ENCODE data around the gene CDK14.

Gene CDK14

DNA sequence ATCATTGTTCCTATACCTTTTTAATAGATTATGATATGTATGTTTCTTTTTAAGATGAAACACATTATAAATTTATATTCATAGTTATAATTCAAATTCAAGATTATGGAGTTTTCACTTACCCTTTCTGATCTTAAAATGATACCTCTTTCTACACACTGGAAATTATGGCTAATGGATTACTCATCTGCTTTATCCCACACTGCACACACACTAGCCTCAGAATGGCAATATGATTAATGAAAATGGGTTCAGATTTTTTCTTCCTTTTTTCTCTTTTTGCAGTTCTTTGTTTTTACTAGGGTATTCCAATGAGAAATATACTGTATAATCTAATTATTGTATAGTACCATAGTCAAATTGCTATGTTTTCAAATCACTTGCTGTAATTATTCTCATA, 585.8 kb downstream of the CDK14 start:
- in situ Hi-C loops (cut with MboI; ENCODE audit: low sequenced_read_pairs): no loop called here

GRCh38 chr7:91182819-91183764, 587.0 kb downstream of the CDK14 start:
- in situ Hi-C loops (cut with MboI; ENCODE audit: low sequenced_read_pairs): no loop called here

GRCh38 chr7:91185771-91186170, 589.6 kb downstream of the CDK14 start:
- in situ Hi-C loops (cut with MboI; ENCODE audit: low sequenced_read_pairs): no loop called here

DNA sequence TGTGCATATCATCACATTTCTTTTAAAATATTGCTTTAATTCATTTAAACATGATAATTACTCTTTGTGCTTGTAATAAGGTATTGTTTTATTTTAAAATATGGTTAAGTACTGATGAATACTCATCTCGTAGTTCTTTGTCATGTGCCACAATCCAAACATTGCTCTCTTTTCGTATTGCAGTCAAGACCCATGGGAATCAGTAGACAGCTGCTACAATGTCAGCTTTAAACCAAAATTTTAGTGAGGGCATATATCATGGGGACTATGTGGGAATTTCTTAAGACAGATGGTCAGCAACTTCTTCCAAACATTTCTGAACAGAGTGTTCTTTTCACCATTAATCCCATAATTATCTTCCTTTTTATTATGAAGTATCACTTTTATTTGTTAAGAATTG, 590.9 kb downstream of the CDK14 start:
- in situ Hi-C loops (cut with MboI; ENCODE audit: low sequenced_read_pairs): no loop called here

DNA sequence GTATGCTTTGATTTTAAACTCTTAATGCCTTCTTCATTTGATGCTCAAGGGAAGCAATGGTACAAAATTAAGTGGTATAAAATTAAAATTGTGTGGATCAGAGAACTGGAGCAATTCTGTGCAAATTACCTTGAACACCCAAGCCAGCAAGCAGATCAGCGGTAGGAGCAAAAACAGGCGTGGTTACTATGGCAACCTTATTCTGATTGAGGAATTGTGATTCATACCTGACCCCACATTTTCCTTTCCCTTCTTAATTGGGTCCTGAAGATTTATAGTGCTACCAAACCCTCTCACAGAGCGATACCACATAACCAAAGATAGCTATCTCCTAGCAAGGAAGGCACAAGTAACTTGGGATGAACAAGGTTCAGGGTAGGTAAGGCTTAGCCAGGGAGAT, 595.6 kb downstream of the CDK14 start:
- in situ Hi-C loops (cut with MboI; ENCODE audit: low sequenced_read_pairs): no loop called here

- in situ Hi-C loops (cut with MboI; ENCODE audit: low sequenced_read_pairs): no loop called here
Measured at GRCh38 chr7:91193141-91193540, 597.0 kb downstream of the CDK14 start.

- in situ Hi-C loops (cut with MboI; ENCODE audit: low sequenced_read_pairs): no loop called here
Measured at GRCh38 chr7:91194841-91195240, 598.7 kb downstream of the CDK14 start.

DNA sequence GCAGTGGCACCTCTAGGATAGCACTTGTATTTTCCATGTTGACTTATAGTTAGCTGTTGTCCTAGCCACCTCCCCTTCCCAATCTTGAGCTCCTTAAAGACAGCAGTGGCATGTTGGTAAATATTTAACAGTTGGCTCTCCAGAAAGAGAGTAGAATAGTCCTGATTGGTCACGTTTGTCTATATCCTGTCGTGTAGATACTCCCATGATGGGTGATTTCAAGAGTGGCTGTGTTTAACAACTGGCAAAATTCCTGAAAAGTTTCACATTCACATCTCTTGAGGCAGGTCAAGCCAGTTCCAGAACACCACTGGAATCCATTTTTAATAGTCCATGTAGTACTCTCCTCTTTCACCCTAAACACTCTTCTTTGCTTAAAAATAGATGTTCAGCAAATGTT, 599.9 kb downstream of the CDK14 start:
- in situ Hi-C loops (cut with MboI; ENCODE audit: low sequenced_read_pairs): no loop called here

DNA sequence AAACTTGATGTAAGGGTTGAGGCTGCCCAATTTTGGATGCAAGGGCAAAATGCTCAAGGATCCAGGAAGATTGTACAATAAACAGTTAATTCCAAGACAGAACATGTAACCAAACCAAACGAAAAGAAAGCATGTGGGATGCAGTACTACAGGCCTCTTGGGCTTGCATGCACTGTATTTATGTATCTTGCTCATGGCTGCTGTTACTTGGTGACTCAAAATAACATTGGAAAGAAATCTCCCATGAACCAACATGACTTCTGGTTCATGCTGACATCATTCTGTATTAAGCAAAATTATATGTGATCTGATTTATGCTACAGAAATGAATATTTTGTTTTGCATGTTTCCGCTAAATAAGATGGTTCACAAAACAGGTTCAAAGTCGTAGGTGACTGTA, 602.2 kb downstream of the CDK14 start:
- in situ Hi-C loops (cut with MboI; ENCODE audit: low sequenced_read_pairs): no loop called here

- in situ Hi-C loops (cut with MboI; ENCODE audit: low sequenced_read_pairs): no loop called here
Measured at GRCh38 chr7:91199601-91200000, 603.5 kb downstream of the CDK14 start.

- in situ Hi-C loops (cut with MboI; ENCODE audit: low sequenced_read_pairs): no loop called here
Measured at GRCh38 chr7:91201442-91202113, 605.5 kb downstream of the CDK14 start.

DNA sequence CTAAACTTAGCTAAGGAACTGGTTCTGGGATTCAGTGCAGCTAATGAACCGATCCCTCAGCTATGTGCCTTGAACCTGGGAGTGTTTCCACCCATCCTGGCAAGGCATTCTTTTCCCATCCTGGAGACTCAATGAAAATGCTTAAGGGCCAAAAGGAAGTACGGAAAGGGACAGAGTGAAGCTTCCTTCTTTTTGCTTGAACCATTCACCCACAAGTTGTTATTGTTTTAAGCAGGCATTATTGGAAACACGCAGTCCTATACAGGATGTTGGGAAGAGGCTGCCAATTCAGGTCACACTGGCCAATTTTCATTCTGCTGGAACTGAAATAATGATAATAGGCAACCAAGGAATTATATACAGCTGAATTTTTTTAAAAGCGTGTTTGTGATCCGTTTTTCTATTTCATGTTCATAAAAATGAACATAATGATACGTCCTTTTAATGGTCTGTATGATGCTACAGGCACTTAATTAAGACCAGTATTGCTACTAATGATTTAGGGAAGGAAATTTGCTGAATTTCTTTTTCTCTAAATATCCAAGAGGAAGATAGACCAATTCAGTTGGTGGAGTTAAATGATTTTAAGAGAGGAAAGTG, 610.3 kb downstream of the CDK14 start:
- in situ Hi-C loops (cut with MboI; ENCODE audit: low sequenced_read_pairs): no loop called here

- in situ Hi-C loops (cut with MboI; ENCODE audit: low sequenced_read_pairs): no loop called here
Measured at GRCh38 chr7:91212582-91212981, 616.5 kb downstream of the CDK14 start.

DNA sequence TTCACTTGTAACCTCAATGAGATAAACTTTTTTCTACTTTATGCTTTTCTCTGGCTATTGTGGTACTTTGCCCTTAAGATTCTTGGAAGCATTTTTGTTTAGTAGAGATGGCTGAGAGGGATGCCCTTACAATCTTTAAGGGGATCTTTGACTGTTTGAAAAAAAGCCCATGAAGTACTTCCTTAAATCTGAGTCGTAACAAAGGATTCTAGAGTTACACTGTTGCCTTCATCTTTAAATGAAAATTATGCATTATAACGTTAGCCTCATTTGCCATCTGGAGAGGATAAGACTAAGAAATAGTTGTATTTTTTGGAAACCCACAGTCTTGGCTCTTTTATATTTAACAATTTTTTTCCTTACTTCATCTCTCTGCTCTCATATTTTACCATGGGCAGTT, 630.3 kb downstream of the CDK14 start:
- in situ Hi-C loops (cut with MboI; ENCODE audit: low sequenced_read_pairs): no loop called here

DNA sequence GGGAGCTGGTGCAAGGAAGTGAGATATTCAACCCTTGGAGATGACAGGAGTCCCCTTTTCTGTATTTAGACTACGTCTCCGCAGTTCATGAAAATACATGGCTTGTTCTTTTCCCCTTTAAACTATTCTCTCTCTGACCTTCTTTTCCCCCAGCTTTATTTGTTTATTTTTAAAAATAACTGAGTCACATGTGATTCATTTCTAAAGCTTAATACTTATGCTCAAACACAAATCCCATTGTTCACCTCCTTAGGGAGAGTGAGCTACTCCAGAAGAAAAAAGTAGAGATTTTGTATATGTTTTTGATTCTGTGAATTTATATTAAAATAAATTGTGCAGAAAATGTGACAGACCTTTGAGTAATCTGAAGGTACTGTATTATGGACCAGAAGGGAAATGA, 632.2 kb downstream of the CDK14 start:
- in situ Hi-C loops (cut with MboI; ENCODE audit: low sequenced_read_pairs): no loop called here

DNA sequence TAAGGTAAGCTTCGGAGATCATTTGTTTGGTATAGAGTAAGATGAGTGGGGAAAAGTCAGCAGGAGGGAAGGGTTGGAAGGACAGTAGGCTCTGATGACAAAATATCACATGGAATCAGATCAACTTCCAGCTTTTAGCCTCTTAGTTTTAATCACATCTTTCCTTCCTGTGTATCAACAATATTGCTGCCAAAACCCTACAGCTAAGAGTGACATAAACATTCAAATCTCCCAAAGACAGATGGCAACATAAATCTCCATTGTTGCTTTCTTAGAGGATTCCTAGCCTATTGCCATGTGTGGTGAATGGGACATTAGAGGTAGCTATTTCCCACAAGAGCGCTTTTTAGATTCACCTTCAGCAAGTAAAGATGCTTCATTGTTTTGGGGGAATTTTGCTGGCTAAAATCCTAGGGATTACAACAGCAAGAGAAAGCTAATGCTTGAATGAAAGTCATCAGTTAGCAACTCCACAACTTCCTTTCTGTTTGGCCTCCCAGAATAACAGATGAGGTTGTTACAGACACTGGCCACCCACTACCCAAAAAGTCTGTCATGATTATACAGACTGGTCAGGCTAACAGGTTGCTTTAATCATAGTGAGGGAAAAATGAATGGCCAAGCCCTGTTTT, 632.9 kb downstream of the CDK14 start:
- in situ Hi-C loops (cut with MboI; ENCODE audit: low sequenced_read_pairs): no loop called here

DNA sequence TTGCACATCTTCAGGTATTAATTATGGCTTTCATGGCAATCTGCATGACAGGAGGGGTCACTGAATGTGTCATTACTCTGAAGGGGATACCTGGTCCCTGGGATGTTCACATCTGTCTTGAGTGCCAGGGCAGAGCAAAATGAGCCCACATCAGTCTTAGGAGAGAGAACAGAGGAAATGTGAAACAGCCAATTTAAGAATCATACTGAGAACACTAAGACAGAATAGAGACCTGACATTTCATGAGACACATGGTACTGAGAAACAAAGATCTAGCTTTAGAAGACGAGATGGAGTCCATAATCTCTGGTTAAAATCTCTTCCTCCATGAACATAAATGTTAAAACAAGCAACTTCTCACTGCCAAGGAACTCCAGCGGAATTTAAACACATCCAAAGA, 634.0 kb downstream of the CDK14 start:
- in situ Hi-C loops (cut with MboI; ENCODE audit: low sequenced_read_pairs): no loop called here

- in situ Hi-C loops (cut with MboI; ENCODE audit: low sequenced_read_pairs): no loop called here
Measured at GRCh38 chr7:91230503-91230902, 634.4 kb downstream of the CDK14 start.

GRCh38 chr7:91233212-91233611, 637.1 kb downstream of the CDK14 start:
- in situ Hi-C loops (cut with MboI; ENCODE audit: low sequenced_read_pairs): no loop called here

GRCh38 chr7:91235211-91235832, 639.2 kb downstream of the CDK14 start:
- in situ Hi-C loops (cut with MboI; ENCODE audit: low sequenced_read_pairs): no loop called here

DNA sequence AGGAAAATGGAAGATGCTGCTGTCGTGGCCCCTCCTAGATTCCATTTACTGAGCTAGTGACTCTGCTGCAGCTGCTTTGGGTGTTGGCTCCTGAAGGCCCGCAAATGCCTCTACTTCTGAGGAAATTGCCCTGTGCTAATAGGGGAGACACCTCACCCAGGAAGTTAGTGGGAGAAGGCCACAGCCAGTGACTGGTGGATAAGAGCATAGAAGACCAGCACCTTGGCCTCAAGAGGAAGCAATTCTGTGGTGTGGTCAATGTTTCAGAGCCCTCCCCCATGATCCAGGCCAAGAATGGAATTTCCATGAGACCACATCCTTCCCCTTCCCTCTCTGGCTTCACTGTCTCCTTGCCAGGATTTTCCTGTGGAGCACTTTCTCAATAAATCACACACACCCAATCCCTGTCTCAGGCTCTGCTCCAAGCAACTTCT, 643.1 kb downstream of the CDK14 start:
- in situ Hi-C loops (cut with MboI; ENCODE audit: low sequenced_read_pairs): no loop called here
